GM12878 (cell line): ENCODE measurements around the gene KRTAP10-3. TPM values are rescaled to one million over a fixed set of nuclear protein-coding genes. Genes with fewer than 3 reads are reported as not detected.

ENCODE experiments used
- ATAC-seq: fragments of 200-7000 bp; cut with Tn5 transposase; 3 replicates; pipeline ENCODE4 v1.9.1; 2020; ENCODE audit warnings: mild to moderate bottlenecking, moderate library complexity
- BruUV-seq: library from RNA; stranded (reverse); fragments of 400-500 nt; replicated peaks from 2 replicates; lab custom pipeline; 2021; lab: Mats Ljungman, UMichigan
- CTCF ChIA-PET: fragments of 300-600 bp; sonication (Branson Sonifier 250); formaldehyde crosslinking; extraction: SDS; loops from one replicate; lab custom pipeline; 2021; ENCODE audit warnings: inconsistent platforms; lab: Yijun Ruan, JAX
- POLR2A ChIA-PET: fragments of 350-600 bp; formaldehyde crosslinking; extraction: SDS; loops from one replicate; lab custom pipeline; 2021; ENCODE audit warnings: inconsistent platforms; lab: Charles Lee
- RAD21 ChIA-PET: fragments of 300-600 bp; sonication (Branson Sonifier 250); formaldehyde crosslinking; loops from one replicate; lab custom pipeline; 2023; ENCODE audit warnings: antibody characterized with exemption; ENCODE audit not compliant: unreplicated experiment; lab: Charles Lee
- SMC1A ChIA-PET: fragments of 300-600 bp; sonication (Branson Sonifier 250); formaldehyde crosslinking; loops from one replicate; lab custom pipeline; 2023; ENCODE audit not compliant: unreplicated experiment, uncharacterized antibody; lab: Charles Lee
- DNase-seq: peaks from one replicate; pipeline ENCODE4 v3.0.0-alpha.2; 2011; ENCODE audit warnings: low read depth, low spot score
- FAIRE-seq: peaks from 3 replicates; lab custom pipeline; 2011; peaks lifted over from hg19 to GRCh38; lab: Jason Lieb, UNC
- H2AFZ ChIP-seq: 2 replicates; pipeline ENCODE4 v1.6.0; 2011; ENCODE audit warnings: low read depth, low read length, control low read depth; ENCODE audit not compliant: control insufficient read depth
- H3K27ac ChIP-seq: 2 replicates; pipeline ENCODE4 v1.5.1; 2011; ENCODE audit warnings: control low read depth; ENCODE audit not compliant: control insufficient read depth, insufficient read depth
- H3K27me3 ChIP-seq, 2 experiments: replicated peaks in 1 of 2; 2 replicates each; pipeline versions ENCODE4 v1.6.0 to v1.6.1; 2011; ENCODE audit warnings: low read length in 1 of 2; ENCODE audit not compliant: control insufficient read depth in 2 of 2, insufficient read depth in 2 of 2
- H3K36me3 ChIP-seq, 2 experiments: 2 replicates each; pipeline ENCODE4 v1.5.1; 2011; ENCODE audit warnings: low read length in 1 of 2; ENCODE audit not compliant: control insufficient read depth in 2 of 2, insufficient read depth in 2 of 2
- H3K4me1 ChIP-seq: 2 replicates; pipeline ENCODE4 v1.6.1; 2011; ENCODE audit warnings: mild to moderate bottlenecking, low read length, moderate library complexity, mixed read lengths; ENCODE audit not compliant: control insufficient read depth, insufficient read depth
- H3K4me2 ChIP-seq: 2 replicates; pipeline ENCODE4 v1.6.0; 2011; ENCODE audit warnings: control low read depth; ENCODE audit not compliant: control insufficient read depth, insufficient read depth
- H3K4me3 ChIP-seq: fragments of 200-600 bp; sonication (generic); 2 replicates; pipeline ENCODE4 v1.5.1; 2016
- H3K79me2 ChIP-seq: 2 replicates; pipeline ENCODE4 v1.6.0; 2011; ENCODE audit warnings: low read length; ENCODE audit not compliant: control insufficient read depth, insufficient read depth
- H3K9ac ChIP-seq: 2 replicates; pipeline ENCODE4 v1.8.0; 2011; ENCODE audit warnings: low read length, control low read depth, mixed read lengths; ENCODE audit not compliant: control insufficient read depth, insufficient read depth
- H3K9me3 ChIP-seq: replicated peaks from 3 replicates; pipeline ENCODE4 v1.5.1; 2011; ENCODE audit warnings: mild to moderate bottlenecking, low read length; ENCODE audit not compliant: control insufficient read depth, insufficient read depth
- H4K20me1 ChIP-seq: 2 replicates; pipeline ENCODE4 v1.6.0; 2011; ENCODE audit not compliant: control insufficient read depth, insufficient read depth
- ASH2L ChIP-seq: fragments of 300-600, 200-600 bp; sonication (generic); IDR thresholded peaks from 2 replicates; pipeline ENCODE4 v1.6.1; 2017; ENCODE audit warnings: low read depth, mild to moderate bottlenecking, borderline replicate concordance
- CBX3 ChIP-seq: fragments of 200-600 bp; sonication (generic); IDR thresholded peaks from 2 replicates; pipeline ENCODE4 v1.6.1; 2016; ENCODE audit warnings: low read depth, borderline replicate concordance
- HDGF ChIP-seq: fragments of 450-650 bp; IDR thresholded peaks from 2 replicates; pipeline ENCODE4 v1.6.1; 2016; ENCODE audit warnings: antibody characterized with exemption
- MTA3 ChIP-seq: IDR thresholded peaks from 2 replicates; pipeline ENCODE4 v1.6.1; 2012; ENCODE audit warnings: low read length, inconsistent platforms, borderline replicate concordance
- PAX5 ChIP-seq: IDR thresholded peaks from 2 replicates; pipeline ENCODE4 v1.6.1; 2011; ENCODE audit warnings: low read depth, low read length, borderline replicate concordance
- RBBP5 ChIP-seq: fragments of 200-600 bp; sonication (generic); conservative IDR thresholded peaks from 2 replicates; pipeline ENCODE4 v1.6.1; 2016
- SREBF1 ChIP-seq: IDR thresholded peaks from 2 replicates; pipeline ENCODE4 v1.6.1; 2012; ENCODE audit warnings: mild to moderate bottlenecking, low read length
- SRF ChIP-seq, 2 experiments: IDR thresholded peaks; 2 replicates each; pipeline ENCODE4 v1.6.1; 2011; ENCODE audit warnings: low read depth in 2 of 2, low read length in 2 of 2, mild to moderate bottlenecking in 1 of 2, moderate library complexity in 1 of 2
- TARDBP ChIP-seq: IDR thresholded peaks from 2 replicates; pipeline ENCODE4 v1.6.1; 2016; ENCODE audit warnings: borderline replicate concordance
- TBL1XR1 ChIP-seq: IDR thresholded peaks from 2 replicates; pipeline ENCODE4 v1.6.1; 2012; ENCODE audit warnings: low read depth, low read length, improper control_type of control experiment
- ZNF622 ChIP-seq: fragments of 450-650 bp; IDR thresholded peaks from 2 replicates; pipeline ENCODE4 v1.6.1; 2017; ENCODE audit warnings: mild to moderate bottlenecking, inconsistent platforms
- WGBS: methylation state at CpG from one replicate; pipeline ENCODE4 v1.1.6; 2016; ENCODE audit warnings: low lambda C conversion rate; ENCODE audit not compliant: insufficient replicate concordance, insufficient coverage; ENCODE audit errors: missing lambda C conversion rate; 5-methylcytosine and 5-hydroxymethylcytosine counted together
- in situ Hi-C: fragments of 300-500 bp; cut with MboI; formaldehyde crosslinking; loops from 9 replicates; pipeline ENCODE4 v1.14.3; 2018; ENCODE audit warnings: mixed read lengths
- intact Hi-C: fragments of 100-400 bp; cut with micrococcal nuclease; formaldehyde crosslinking; loops from one replicate; pipeline ENCODE4 v1.14.2; 2022; ENCODE audit not compliant: unreplicated experiment
- polyA plus RNA-seq, 11 experiments: library from polyadenylated mRNA; depleted of rRNA in 4 of 11; unstranded in 6 of 11; stranded (reverse) in 5 of 11; fragments of >200 nt; fragmentation: Nextera tagmentation in 4 of 11; fragmentation: Illumina TruSeq in 1 of 11; extraction: Ambion mirVana in 4 of 11; extraction: Trizol in 1 of 11; gene quantifications; 1 replicate in 1 of 11; 2 replicates in 10 of 11; pipeline versions ENCODE4 v1.2.1 to v1.2.3, GENCODE V29; 2011 to 2016; ENCODE audit warnings: inconsistent platforms in 2 of 11, missing spikeins in 2 of 11, low read depth in 1 of 11
- total RNA-seq, 4 experiments: library from RNA; depleted of rRNA in 3 of 4; stranded (reverse); fragments of >200 nt in 3 of 4; fragmentation: Illumina TruSeq in 1 of 4; extraction: Trizol in 1 of 4; gene quantifications; 2 replicates each; pipeline versions ENCODE4 v1.2.1 to v1.2.3, GENCODE V29; 2013 to 2021
- TF ChIP-seq, protein P1 (sequence below): fragments of 450-650 bp; formaldehyde crosslinking; IDR thresholded peaks from 2 replicates; pipeline ENCODE4 v1.4.0; 2022; ENCODE audit warnings: mild to moderate bottlenecking, moderate library complexity
- TF ChIP-seq, protein P2 (sequence below): fragments of 450-650 bp; IDR thresholded peaks from 2 replicates; pipeline ENCODE4 v1.6.1; 2017; ENCODE audit warnings: borderline replicate concordance
- TF ChIP-seq, protein P3 (sequence below): IDR thresholded peaks from 2 replicates; pipeline ENCODE4 v1.6.1; 2012; ENCODE audit warnings: low read depth, low read length, improper control_type of control experiment
- TF ChIP-seq, protein P4 (sequence below): fragments of 450-650 bp; IDR thresholded peaks from 2 replicates; pipeline ENCODE4 v1.6.1; 2017; ENCODE audit warnings: mild to moderate bottlenecking
- TF ChIP-seq, protein P5 (sequence below): fragments of 450-650 bp; IDR thresholded peaks from 2 replicates; pipeline ENCODE4 v1.6.1; 2018; ENCODE audit warnings: borderline replicate concordance, mild to moderate bottlenecking; ENCODE audit not compliant: partially characterized antibody

KRTAP10-3 gene
- total and polyA plus RNA-seq, 10 of the 15 experiments (the other 5 are each of a cell fraction or from before 2014, with no cell fraction given): not detected

DNA sequence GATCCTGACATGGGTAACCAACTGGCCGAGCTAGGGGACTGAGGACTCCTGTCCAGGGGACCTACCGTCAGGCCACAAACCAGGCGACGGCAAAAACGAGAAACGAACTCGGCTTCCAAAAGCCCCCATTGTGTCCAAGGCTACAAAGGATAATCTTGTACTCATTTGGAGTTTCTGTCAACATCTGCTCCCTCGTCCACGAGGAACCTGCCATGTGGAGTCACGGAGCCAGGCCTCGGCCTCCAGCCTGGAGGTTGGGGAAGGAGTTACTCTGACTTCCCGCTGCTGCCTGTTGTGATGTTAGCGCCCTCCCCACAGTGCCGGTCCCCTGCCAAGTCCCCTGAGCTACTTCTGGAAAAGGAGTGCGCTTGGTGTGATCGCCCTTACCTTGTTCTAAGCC is 25.9 kb downstream of the KRTAP10-3 start:
- ChIA-PET CTCF (no interaction called here), POLR2A (no interaction called here)
- WGBS: 61% methylated on average over 16 of the region's 16 CpGs
- no peak for TF ChIP-seq SRF (IDR thresholded peaks at IDR 0.05; ENCODE audit: low read depth in 2 of 2, low read length in 2 of 2)
- no peak for TF ChIP-seq ASH2L
- TF ChIP-seq TBL1XR1: no peak
- TF ChIP-seq, protein P1, sequence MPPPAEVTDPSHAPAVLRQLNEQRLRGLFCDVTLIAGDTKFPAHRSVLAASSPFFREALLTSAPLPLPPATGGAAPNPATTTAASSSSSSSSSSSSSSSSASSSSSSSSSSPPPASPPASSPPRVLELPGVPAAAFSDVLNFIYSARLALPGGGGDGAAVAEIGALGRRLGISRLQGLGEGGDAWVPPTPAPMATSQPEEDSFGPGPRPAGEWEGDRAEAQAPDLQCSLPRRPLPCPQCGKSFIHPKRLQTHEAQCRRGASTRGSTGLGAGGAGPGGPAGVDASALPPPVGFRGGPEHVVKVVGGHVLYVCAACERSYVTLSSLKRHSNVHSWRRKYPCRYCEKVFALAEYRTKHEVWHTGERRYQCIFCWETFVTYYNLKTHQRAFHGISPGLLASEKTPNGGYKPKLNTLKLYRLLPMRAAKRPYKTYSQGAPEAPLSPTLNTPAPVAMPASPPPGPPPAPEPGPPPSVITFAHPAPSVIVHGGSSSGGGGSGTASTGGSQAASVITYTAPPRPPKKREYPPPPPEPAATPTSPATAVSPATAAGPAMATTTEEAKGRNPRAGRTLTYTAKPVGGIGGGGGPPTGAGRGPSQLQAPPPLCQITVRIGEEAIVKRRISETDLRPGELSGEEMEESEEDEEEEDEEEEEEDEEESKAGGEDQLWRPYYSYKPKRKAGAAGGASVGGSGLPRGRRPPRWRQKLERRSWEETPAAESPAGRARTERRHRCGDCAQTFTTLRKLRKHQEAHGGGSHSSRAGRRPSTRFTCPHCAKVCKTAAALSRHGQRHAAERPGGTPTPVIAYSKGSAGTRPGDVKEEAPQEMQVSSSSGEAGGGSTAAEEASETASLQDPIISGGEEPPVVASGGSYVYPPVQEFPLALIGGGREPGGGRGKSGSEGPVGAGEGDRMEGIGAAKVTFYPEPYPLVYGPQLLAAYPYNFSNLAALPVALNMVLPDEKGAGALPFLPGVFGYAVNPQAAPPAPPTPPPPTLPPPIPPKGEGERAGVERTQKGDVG (CRISPR knock-in tag): no peak
- TF ChIP-seq CBX3: no peak
- TF ChIP-seq, protein P2, sequence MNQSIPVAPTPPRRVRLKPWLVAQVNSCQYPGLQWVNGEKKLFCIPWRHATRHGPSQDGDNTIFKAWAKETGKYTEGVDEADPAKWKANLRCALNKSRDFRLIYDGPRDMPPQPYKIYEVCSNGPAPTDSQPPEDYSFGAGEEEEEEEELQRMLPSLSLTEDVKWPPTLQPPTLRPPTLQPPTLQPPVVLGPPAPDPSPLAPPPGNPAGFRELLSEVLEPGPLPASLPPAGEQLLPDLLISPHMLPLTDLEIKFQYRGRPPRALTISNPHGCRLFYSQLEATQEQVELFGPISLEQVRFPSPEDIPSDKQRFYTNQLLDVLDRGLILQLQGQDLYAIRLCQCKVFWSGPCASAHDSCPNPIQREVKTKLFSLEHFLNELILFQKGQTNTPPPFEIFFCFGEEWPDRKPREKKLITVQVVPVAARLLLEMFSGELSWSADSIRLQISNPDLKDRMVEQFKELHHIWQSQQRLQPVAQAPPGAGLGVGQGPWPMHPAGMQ: no peak
- no peak for TF ChIP-seq SREBF1
- TF ChIP-seq, protein P3, sequence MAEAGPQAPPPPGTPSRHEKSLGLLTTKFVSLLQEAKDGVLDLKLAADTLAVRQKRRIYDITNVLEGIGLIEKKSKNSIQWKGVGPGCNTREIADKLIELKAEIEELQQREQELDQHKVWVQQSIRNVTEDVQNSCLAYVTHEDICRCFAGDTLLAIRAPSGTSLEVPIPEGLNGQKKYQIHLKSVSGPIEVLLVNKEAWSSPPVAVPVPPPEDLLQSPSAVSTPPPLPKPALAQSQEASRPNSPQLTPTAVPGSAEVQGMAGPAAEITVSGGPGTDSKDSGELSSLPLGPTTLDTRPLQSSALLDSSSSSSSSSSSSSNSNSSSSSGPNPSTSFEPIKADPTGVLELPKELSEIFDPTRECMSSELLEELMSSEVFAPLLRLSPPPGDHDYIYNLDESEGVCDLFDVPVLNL: no peak
- no peak for TF ChIP-seq RBBP5
- no peak for TF ChIP-seq TARDBP
- TF ChIP-seq PAX5: no peak
- TF ChIP-seq, protein P4, sequence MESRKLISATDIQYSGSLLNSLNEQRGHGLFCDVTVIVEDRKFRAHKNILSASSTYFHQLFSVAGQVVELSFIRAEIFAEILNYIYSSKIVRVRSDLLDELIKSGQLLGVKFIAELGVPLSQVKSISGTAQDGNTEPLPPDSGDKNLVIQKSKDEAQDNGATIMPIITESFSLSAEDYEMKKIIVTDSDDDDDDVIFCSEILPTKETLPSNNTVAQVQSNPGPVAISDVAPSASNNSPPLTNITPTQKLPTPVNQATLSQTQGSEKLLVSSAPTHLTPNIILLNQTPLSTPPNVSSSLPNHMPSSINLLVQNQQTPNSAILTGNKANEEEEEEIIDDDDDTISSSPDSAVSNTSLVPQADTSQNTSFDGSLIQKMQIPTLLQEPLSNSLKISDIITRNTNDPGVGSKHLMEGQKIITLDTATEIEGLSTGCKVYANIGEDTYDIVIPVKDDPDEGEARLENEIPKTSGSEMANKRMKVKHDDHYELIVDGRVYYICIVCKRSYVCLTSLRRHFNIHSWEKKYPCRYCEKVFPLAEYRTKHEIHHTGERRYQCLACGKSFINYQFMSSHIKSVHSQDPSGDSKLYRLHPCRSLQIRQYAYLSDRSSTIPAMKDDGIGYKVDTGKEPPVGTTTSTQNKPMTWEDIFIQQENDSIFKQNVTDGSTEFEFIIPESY: no peak
- no peak for TF ChIP-seq MTA3
- TF ChIP-seq, protein P5, sequence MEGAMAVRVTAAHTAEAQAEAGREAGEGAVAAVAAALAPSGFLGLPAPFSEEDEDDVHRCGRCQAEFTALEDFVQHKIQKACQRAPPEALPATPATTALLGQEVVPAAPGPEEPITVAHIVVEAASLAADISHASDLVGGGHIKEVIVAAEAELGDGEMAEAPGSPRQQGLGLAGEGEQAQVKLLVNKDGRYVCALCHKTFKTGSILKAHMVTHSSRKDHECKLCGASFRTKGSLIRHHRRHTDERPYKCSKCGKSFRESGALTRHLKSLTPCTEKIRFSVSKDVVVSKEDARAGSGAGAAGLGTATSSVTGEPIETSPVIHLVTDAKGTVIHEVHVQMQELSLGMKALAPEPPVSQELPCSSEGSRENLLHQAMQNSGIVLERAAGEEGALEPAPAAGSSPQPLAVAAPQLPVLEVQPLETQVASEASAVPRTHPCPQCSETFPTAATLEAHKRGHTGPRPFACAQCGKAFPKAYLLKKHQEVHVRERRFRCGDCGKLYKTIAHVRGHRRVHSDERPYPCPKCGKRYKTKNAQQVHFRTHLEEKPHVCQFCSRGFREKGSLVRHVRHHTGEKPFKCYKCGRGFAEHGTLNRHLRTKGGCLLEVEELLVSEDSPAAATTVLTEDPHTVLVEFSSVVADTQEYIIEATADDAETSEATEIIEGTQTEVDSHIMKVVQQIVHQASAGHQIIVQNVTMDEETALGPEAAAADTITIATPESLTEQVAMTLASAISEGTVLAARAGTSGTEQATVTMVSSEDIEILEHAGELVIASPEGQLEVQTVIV: no peak
- TF ChIP-seq HDGF: no peak
- no peak for TF ChIP-seq ZNF622

More for the DNA sequence above, 25.9 kb downstream of the KRTAP10-3 start:
- Histone ChIP-seq H3K27ac (no peak overlapping the region), H3K4me1 (no peaks in the 10 kb centered on the region), H2AFZ (no peak overlapping the region), H3K79me2 (no peaks in the 10 kb centered on the region), H3K36me3 (no peaks in the 10 kb centered on the region), H3K9ac (no peak overlapping the region), H4K20me1 (no peaks in the 10 kb centered on the region), H3K4me3 (no peak overlapping the region), H3K27me3 (no peaks in the 10 kb centered on the region), H3K4me2 (no peak overlapping the region), H3K9me3 (no peaks in the 10 kb centered on the region; the same call in 2 of the 3 replicates)
- no TSS peak for BruUV-seq
- in situ Hi-C loops (no loop called here), intact Hi-C loops (no loop called here)
- no peak for ATAC-seq
- SMC1A ChIA-PET: no interaction called here
- RAD21 ChIA-PET: no interaction called here
- FAIRE-seq: no peak
- DNase-seq: no peak
